C1 segment of cervical spinal cord (tissue), 14 donors: Measurements from ENCODE around the gene ANKRD1.
"Not testable (repeated sequence)": the region's sequence is repeated elsewhere in the genome, so short reads cannot be mapped to it uniquely, and the experiment has no call there.

Experiments
- DNase-seq, 14 donors: peaks; one replicate each; lab custom pipeline; 2025; lab: John Stamatoyannopoulos, UW

ANKRD1 gene

DNA sequence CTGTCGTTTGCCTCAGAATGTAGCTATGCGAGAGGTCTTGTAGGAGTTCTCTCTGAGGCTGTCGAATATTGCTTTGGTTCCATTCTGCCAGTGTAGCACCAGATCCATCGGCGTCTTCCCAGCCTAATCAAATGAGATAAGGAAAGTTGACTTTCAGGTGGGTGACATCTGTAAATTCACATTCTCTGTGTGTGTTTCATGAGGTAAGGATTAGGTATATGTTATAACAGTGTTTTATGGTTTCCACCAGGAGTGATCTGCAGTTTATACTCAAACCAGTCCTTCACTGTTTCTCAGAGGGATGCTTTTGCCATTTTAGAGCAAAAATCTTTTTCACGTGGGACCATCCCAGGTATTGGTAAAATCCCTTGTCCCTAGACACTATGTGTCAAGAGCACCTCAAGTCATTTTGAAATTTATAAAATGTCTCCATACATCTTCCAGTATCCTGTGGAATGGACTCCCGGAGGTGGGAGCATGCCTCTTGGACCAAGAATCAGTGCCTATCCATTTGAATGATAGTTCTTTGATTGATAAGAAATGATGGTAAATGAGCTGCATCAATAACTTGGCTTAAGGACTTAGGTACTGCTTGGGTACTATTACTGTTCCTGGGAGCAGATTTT, 7.9 kb downstream of the ANKRD1 start:
- DNase-seq, result no peak

DNA sequence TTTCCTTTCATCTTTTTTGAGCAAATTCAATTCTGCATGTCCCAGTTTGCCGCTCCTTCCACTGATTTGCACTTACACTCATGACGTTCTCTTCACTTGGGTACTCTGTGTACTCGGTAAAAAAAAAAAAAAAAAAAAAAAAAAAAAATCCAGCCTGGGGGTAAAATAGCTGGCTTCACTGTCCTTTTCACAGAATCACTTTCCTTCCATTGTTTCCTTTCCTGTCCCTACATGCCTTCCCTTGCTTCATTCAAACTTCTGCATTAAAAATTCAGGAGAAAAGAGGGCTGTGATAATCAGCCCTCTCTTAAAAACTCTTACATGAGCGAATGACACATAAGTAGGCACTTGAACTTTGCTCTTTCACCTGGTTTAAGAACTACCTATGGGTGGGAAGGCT, 8.7 kb downstream of the ANKRD1 start:
- DNase-seq, result no peak

DNA sequence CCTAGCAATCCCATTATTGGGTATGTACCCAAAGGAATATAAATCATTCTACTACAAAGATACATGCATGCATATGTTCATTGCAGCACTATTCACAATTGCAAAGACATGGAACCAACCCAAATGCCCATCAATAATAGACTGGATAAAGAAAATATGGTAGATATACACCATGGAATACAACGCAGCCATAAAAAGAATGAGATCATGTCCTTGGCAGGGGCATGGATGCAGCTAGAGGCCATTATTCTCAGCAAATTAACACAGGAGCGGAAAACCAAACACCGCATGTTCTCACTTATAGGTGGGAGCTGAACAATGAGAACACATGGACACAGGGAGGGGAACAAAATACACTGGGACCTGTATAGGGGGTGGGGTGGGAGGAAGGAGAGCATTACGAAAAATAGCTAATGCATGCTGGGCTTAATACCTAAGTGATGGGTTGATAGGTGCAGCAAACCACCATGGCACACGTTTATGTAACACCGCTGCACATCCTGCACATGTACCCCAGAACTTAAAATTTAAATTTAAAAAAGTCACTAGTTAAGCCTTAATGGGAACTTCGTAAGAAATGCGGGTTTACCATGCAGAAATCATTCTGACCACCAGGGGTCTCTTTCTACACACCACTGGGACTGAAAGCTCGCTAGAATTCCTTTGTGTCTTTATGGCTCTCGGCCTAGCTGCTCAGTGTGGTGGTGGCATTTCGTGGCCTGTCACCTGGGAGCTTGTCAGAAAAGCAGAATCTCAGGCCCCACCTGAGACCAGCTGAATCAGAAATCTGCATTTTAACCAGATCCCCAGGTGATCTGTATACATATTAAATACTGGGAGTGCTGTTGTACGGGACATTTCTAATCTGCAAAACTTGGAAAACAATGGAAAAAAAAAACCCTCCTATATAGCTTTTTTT, 9.5 kb downstream of the ANKRD1 start:
- DNase-seq, result peak in 12 of 14 donors; percentile 2 to 59 (median 28)

DNA sequence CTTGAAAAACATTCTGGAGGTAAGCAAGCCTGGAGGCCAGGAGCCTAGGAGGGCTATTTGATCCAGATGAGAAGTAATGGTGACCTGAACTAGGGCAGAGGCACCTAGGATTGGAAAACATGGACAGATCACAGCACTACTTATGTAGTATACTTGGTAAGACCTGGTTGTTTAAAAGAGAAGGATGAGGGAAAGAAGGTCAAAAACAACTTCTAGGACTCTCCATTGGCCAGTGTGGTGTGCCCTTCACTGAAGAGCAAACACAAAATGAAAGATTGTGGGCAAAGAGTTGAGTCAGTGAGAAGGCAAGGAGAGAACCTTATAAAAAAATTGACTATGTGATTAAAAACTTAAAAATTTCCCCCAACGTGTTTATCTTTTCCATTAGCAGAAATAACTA, 14.3 kb downstream of the ANKRD1 start:
- DNase-seq, result no peak

DNA sequence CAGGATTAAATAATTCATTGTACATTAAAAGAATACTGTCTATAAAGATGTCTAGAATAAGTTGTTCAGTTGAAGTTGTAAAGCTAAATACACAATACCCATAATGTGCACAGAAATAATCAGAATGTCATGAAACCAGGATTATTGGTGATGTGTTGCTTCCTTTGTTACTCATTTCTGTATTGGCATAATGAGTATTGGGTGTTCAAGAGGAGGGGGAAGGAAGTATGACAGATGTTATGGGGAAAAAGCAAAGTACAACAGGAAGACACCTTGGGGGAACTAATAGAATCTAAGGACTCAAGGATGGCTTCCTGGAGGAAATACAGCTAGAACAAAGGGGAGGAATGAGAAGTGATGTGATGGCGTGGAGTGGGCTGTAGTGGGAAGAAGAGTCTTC, 15.0 kb downstream of the ANKRD1 start:
- DNase-seq, result no peak

DNA sequence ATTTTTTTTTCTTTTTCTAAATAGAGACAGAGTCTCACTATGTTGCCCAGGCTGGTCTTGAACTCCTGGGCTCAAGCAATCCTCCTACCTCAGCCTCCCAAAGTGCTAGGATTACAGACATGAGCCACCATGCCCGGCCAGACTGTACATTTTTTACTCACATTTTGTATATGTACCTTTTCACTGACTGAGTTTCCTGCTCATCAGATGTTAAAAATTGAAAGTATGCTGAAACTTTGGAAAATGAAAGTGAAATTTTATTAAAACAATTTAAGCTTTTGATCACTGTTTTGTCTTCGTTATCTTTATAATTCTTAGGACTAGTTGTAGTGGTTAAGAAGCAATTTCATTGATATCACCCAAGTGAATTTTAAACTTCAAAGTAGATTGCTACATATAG, 24.0 kb downstream of the ANKRD1 start:
- DNase-seq, result not testable (repeated sequence)

DNA sequence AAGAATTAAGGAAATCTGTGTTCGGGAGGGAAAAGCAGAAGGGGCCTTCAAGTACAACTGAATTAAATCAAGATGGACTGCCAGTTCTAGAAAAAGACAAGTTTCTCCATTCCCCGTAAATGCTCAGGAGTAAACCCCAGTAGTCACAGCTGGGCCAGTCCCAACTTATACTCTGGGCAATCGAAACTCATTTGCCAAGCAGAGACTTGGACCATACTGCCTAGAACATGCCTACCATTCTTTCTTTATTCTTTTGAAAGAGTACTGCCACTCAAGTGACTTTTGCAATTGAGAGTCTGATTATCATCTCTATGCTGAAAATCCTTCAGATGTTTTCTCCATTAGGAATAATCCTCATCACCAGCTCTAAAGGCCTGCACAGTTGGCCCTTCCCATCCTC, 27.7 kb downstream of the ANKRD1 start:
- no peak for DNase-seq

DNA sequence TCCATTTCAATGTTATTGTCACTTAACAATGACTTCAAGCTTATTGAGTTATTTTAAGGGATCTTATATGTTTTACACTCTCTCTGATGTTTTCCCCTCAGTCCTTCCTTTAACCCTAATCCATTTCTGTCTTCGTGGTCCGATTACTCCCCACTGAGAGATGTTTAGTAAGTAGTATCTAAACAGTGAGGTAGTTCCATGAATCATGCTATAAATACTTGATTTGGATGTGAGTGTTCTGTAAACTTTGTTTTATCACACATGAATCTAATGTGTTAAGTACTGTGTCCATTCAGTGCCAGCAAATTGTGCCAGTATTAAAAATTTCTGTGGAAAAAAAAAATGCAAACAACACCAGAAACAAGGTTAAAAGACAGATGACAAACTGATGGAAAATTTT, 30.5 kb downstream of the ANKRD1 start:
- no peak for DNase-seq

DNA sequence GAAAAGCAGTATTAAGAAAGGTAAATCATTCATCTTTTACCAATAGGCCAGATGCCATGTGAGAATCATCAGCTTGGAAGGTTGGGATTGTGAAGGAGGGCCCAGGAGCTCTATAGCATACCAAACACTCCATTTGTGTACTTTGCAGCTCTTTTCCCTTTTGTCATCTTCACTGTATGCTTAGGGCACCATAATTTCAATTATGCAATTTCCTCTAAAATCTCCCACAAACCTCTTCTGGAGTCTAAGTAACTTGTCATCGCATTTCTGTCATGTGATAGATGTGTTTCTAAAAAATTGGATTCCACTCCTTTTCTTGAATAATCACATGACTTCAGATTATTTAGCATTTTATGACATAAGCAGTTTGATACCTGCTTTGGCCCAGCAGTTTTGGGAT, 31.3 kb downstream of the ANKRD1 start:
- DNase-seq, result no peak

DNA sequence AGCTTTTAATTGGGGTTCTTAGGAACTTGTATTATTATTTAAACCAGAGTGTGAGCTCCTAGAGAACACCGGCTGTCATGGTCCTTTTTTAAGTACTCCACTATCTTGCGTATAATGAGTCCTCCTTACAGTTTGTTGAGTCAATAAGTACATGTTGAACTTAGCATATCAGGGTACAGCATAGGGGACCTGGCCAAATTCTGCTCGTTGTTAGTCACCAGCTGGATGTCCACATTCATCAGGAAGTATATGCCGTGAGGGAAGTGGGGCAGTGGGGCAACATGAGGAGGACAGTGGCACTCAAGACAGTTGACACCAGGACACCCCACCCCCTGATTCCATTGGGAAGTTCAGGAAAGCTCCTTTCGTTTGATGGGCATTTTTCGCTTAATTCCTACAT, 32.5 kb downstream of the ANKRD1 start:
- no peak for DNase-seq

DNA sequence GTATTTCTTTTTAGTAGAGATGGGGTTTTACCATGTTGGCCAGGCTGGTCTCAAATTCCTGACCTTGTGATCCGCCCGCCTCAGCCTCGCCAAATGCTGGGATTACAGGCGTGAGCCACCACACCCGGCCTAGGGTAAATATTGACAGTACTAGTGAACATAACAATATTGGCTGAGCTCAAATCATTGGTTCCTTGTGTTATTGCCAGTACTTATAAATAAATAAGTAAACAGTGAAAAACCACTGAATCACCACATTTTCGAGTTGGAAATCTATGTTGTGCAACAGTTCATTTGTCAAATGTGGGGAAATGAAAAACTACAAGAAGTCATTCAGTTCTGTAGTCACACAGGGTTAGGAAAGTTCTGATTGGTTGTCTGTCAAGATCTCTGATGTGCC, 33.3 kb downstream of the ANKRD1 start:
- DNase-seq, result no peak

DNA sequence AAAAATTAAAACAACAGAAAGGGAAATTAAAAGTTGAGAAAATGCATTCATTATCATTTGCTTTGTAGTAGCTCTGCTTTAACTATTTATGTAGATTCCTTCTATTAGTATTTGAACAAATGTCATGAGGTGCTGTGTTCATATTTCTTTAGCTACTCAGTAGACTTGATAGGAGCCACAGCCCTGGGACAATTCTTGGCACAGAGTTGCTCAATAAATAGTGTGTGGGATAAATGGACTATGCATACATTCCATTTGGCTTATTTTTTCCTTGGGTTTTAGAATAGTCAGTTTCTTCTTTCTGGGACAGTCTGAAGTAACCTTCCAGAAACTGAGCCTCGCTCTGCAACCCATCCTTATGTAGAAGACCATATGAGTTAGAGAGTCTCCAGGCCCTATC, 35.7 kb downstream of the ANKRD1 start:
- no peak for DNase-seq

DNA sequence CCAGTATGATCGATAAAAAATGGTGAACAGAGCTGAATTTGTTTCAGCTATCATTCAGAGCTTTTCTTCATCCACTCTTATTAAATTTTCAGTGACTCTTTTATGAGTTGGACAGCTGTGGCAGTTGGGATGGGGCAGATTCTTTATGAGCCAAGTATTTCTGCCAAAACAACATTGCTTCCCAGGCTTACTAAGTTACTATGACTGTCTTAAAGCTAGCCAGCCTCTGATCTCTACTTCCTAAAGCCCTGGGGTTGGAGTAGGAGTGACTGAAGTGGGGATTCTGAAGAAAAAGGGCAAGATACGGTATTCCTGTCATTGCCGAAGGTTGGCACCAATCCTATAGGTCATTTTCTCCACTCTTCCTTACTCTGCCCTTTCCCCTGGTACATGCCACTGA, 36.5 kb downstream of the ANKRD1 start:
- peak in 1 of 14 donors; percentile 4 for DNase-seq

DNA sequence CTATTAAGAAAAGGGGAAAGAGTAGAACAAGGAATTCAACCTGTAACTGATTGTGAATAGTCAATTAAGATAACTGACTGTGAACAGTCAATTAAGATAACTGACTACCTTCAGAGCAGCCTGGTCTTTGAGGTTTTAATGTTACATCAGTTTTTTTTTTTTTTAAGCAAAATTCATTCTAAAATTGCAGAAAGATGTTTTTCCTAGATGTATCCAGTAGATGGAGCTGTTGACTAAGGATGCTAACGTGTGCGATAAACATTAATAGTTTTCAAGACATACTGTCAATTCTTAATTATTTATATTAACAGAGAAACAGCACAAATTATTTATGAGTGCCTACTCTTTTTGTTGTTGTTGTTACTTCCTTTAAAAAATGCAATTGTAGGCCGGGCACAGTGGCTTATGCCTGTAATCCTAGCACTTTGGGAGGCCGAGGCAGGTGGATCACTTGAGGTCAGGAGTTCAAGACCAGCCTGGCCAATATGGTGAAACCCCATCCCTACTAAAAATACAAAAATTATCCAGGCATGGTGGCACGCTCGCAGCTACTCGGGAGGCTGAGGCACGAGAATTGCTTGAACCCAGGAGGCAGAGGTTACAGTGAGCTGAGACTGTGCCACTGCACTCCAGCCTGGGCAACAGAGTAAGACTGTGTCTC, 40.7 kb downstream of the ANKRD1 start:
- peak in 1 of 14 donors; percentile 6 for DNase-seq

DNA sequence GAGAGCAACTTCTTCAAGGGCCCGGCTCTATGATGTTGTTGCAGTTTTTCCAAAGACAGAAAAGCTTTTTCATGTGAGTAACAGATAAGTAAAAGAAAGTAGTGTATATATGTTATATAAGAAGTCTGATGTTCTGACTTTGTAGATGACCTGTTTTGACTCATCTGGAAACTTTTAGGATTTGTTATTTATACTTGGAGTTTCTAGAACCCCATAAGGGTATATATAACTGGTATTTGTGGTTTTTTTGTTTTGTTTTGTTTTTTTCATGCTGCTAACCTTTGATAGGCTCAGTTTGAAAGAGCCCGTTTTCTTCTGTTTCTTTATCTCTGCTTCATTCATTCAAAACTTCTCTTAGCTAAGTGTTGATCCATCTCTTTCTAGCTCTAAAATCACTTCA, 41.8 kb downstream of the ANKRD1 start:
- no peak for DNase-seq

DNA sequence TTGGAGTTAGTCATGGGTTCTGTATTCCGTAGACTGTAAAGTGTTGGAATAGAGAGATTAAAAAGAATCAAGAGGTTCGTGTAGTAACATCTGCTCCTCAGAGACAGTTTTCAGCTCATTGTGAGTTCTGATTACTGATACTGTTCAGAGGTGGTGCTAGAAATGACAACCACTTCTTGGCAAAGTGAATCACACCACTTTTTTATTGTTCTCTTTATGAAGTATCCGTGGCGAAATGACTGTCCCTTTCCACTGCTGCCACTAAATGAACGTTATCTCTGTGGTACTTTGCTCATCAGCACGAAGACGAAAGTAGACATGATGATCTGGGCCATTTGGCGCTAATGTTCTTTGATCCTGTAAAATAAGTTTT, 48.3 kb downstream of the ANKRD1 start:
- no peak for DNase-seq

DNA sequence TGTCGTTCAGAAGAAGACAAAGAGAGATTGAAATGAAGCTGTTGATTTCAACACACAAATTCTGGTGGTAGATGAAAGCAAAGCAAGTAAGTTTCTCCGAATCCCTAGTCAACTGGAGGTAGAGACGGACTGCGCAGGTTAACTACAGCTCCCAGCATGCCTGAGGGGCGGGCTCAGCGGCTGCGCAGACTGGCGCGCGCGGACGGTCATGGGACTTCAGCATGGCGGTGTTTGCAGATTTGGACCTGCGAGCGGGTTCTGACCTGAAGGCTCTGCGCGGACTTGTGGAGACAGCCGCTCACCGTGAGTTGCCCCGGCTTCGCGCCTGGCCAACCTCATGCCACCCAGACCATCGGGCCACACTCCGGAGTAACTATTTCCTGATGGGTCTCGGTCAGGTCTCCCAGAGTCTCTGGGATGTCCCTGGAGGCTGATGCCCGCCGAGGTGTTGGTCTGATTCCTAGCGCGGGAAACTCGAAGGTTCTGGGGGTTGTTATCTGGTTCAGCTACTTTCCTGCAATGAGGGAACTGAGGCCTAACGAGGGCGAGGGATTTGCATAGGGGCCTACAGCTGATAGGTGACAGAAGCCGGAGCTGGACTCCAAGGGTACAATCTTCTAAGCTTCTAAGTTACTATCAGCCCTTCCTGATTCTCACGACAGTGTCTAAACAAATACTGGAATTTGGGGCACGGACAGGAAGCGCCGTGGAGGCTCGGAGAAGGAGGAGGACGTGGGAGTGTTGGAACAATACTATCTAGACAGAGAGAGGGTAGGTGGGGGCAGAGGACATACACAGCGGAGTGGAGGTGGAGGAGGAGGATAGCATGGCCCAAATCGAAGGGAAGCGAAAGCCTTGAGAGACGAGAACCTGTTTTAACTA, 48.9 kb downstream of the ANKRD1 start, which contains the start of gene RPP30:
Gene RPP30, plus strand, starts transcription at position 209 of the 882 bp plus-strand sequence. Its CDS starts 13 bp downstream, at position 222.
- DNase-seq, result peak in 13 of 14 donors; percentile 44 to 91 (median 81)

DNA sequence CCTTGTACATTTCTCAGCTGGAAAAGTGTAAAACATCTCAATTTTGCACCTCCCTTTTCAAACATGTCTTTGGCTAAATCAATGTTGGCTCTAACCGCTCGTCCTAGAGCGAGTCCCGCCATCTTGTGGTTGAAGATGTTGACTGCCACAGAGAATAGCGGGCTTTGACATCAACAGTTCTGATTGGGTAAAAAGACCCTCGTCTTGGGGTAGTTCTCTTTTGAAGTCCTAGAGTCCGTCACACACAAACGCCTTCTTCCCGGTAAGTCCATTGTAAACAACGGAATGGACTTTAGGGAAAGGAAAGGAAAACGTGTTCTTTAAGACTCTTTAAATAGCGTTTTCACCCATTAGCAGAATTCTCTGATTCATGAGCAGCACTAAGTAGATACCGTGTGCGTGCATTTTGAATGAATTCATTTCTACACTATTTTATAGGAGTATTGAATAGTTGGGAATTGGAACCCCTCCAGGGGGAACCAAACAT, 49.6 kb downstream of the ANKRD1 start:
- DNase-seq, result peak in 12 of 14 donors; percentile 4 to 74 (median 18)

DNA sequence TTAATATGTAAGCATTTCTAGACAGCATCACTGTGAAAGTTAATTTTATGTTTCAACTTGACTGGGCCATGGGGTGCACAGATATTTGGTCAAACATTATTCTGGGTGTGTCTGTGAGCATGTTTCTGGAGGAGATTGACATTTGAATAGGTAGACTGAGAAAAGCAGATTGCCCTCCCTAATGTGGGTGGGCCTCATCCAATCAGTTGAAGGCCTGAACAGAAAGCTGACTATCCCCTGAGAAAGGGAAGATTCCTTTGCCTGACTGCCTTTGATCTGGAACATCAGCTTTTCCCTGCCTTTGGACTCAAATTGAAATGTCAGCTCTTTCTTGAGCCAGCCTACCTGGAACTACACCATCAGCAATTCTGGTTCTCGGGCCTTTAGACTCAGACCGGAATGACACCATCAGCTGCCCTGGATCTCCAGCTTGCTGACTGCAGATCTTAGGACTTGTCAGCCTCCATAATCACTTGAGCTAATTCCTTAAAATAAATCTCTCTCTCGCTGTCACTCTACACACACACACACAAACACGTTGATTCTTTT, 54.8 kb downstream of the ANKRD1 start:
- no peak for DNase-seq

DNA sequence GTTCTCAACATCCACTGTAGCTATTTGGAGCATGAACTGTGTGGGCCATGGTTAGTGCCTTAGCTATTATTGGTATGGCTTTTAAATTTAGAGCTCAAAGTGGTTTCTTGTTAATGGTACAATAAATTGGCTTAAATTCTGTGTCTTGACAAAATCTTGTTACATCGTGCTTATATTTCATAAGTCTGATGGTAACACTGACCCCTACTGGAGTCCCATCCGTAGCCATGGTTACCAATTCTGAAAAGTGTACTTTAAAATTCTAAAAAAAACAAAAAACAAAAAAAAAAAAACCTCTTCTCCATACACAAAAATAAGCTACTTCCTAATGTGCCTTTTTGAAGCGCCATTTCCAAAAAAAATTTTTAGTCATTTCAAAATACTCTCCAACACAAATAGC, 55.5 kb downstream of the ANKRD1 start:
- no peak for DNase-seq

DNA sequence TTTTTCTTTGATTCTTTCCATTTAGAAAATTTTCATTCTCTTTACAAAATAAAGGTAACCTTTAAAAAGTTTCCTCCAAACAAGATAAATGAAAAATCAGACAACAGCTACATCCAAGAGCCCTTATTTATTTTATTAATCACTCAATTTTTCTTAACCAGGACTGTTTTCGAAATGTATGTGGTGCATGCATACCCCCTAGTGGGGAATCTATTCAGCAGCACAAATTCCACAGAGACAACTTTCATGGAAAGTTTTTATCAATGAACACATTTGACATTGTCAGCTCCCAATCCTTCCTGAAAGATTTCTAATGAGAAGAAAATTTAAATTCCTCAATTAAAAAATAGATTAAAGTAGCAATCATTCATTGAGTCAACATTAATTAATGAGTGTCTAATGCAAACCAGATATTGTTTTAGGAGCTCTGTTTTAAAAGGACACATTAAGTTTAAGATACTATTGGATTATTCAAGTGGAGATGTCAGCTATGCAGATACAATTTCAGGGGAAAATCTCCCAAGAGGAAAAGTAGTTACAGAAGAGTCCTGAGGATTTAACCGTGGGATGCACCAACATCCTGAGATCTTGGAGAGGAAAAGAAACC, 57.9 kb downstream of the ANKRD1 start:
- no peak for DNase-seq
